ENCODE measurements around the gene SLC35F1. TPM values are rescaled to one million over a fixed set of nuclear protein-coding genes. Genes with fewer than 3 reads are reported as not detected.

The SLC35F1 gene
- total RNA-seq, 4 donors from 2014 or later: 0.30 to 0.91 (median 0.48) TPM

- intact Hi-C loops (cut with DNase I; ENCODE audit: low total_unique reads): no loop called here
- DNase-seq (ENCODE audit: low spot score in 2 of 2): no peak
- H3K4me3 ChIP-seq (ENCODE audit: low read depth, poor library complexity, severe bottlenecking): no peak overlapping the region
- 76 to 77% methylated on average over 4 of the region's 4 CpGs for WGBS, 2 donors
- no peak for TF ChIP-seq POLR2A (IDR thresholded peaks at IDR 0.05)
- TF ChIP-seq CTCF (IDR thresholded peaks at IDR 0.05): no peak
These were observed 392.4 kb downstream of the SLC35F1 start for GRCh38 chr6:118299457-118299856.

- TF ChIP-seq CTCF (IDR thresholded peaks at IDR 0.05): no peak
- no peak for TF ChIP-seq POLR2A (IDR thresholded peaks at IDR 0.05)
- DNase-seq (ENCODE audit: low spot score in 2 of 2): no peak
- H3K4me3 ChIP-seq (ENCODE audit: low read depth, poor library complexity, severe bottlenecking): no peak overlapping the region
- WGBS, 2 donors: 55 to 84% methylated on average over 1 of the region's 1 CpG
- intact Hi-C loops (cut with DNase I; ENCODE audit: low total_unique reads): no loop called here
These were observed 397.3 kb downstream of the SLC35F1 start for GRCh38 chr6:118304321-118304720.

GRCh38 chr6:118305081-118305480, 398.0 kb downstream of the SLC35F1 start:
- intact Hi-C loops (cut with DNase I; ENCODE audit: low total_unique reads): no loop called here
- TF ChIP-seq POLR2A (IDR thresholded peaks at IDR 0.05): no peak
- TF ChIP-seq CTCF (IDR thresholded peaks at IDR 0.05): no peak
- DNase-seq (ENCODE audit: low spot score in 2 of 2): no peak
- no peak overlapping the region for H3K4me3 ChIP-seq (ENCODE audit: low read depth, poor library complexity, severe bottlenecking)
- WGBS, 2 donors: 93 to 100% methylated on average over 1 of the region's 1 CpG

GRCh38 chr6:118306392-118307238, 399.6 kb downstream of the SLC35F1 start:
- intact Hi-C loops (cut with DNase I; ENCODE audit: low total_unique reads): no loop called here
- no peak for TF ChIP-seq POLR2A (IDR thresholded peaks at IDR 0.05)
- no peak for TF ChIP-seq CTCF (IDR thresholded peaks at IDR 0.05)
- no peak overlapping the region for H3K4me3 ChIP-seq (ENCODE audit: low read depth, poor library complexity, severe bottlenecking)
- 47 to 59% methylated on average over 6 of the region's 6 CpGs for WGBS, 2 donors
- no peak for DNase-seq (ENCODE audit: low spot score in 2 of 2)

GRCh38 chr6:118307581-118307980, 400.5 kb downstream of the SLC35F1 start:
- intact Hi-C loops (cut with DNase I; ENCODE audit: low total_unique reads): no loop called here
- 48 to 51% methylated on average over 8 of the region's 8 CpGs for WGBS, 2 donors
- TF ChIP-seq POLR2A (IDR thresholded peaks at IDR 0.05) (no peak), CTCF (IDR thresholded peaks at IDR 0.05) (no peak)
- no peak overlapping the region for H3K4me3 ChIP-seq (ENCODE audit: low read depth, poor library complexity, severe bottlenecking)
- DNase-seq (ENCODE audit: low spot score in 2 of 2): no peak

Measured in lower leg skin (tissue), 4 donors.